Measurements from ENCODE around the gene SGSH. TPM values are rescaled to one million over a fixed set of nuclear protein-coding genes. Genes with fewer than 3 reads are reported as not detected.

Gene SGSH
- total RNA-seq = 3.4 and 13.9 TPM in 2 replicates

DNA sequence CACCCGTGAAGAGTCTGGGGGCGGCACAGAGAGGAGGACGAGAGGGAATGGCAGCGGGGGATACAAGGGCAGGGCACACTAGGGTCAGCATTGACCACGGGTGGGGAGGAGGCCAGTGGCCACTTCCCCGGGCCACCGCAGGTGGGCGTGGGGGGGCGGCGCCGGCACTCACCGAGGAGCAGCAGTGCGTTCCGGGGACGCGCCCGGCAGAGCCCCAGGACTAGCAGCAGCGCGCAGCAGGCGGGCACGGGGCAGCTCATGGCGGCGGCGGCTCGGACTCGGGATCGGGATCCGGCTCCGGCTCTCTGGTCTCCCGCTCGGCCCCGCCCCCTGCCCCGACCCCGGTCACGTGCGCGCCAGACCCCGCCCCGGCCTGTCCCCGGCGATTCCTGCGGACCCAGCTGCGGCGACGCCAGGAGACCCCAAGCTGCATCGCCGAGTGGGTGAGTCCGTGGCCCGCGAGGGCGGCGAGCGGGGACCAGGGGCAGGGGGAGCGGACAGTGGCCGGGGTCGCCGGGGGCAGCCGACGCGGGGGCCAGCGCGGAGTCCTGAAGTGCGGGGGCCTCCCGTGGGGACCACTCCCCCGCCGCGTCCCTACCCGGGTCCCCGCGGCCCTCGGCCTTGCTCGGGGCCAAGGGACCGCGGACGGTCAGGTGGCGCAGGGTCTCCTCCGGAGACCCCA lies at the start of gene SGSH, which contains the start of gene SLC26A11:
Gene SGSH, minus strand, starts transcription at position 280 of the 682 bp plus-strand sequence. Its CDS starts 20 bp downstream, at position 260.
Gene SLC26A11, plus strand, starts transcription at position 374 of the 682 bp plus-strand sequence. CDS start 1,134 bp downstream, outside the sequence.

DNA sequence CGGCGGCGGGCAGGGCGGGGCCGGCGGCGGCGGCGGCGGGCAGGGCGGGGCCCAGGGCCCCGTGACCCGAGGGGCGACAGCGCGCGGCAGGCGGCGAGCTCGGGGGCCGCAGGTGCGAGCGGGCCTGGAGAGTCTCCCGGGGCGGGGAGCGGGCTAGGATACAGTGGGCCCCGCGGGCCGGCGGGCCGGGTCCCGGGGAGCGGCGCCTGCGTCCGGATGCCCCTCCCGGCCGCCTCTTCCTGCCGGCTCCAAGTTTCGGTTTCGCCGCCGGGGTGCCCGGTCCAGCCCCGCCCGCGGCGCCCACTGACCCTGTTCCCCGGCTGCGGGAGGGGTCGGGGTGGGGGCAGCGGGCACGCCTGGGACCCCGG lies 40.6 kb upstream of the SGSH start, which contains the start of gene RNF213:
Gene RNF213, plus strand, starts transcription at position 62 of the 368 bp plus-strand sequence. CDS start 2,830 bp downstream, outside the sequence.

DNA sequence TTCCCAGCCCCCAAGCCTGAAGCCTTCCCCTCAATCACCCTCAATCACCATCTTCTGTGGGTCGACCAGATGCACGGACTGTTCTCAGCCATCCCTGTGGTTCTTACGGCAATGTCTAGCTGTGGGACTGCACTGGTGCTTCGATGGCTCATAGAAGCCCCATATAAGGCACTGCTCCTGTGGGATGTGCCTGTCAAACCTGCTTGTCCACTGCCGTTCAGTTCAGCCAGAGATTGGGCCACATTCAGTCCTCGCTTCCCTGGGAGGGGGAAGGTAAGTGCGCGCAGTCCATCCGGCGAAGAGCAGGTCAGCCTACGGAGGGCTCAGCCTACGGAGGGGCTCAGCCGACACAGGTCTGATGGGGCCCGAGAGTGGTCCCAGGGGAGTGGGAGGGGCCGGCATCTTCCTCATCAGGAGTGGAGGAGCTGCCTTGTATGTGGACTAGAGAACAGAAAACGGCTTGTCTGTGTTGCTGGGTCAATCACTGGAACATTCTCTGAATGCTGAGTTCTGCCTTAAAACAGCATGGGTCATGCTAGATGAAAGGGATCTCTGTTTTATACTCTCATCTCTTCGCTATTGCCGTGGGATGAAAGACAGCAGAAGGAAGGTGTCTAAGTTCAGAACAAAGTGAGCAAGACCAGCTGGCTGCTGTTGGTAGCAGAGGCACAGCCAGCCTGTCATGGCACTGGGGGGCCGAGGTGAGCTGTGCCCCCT lies 50.2 kb downstream of the SGSH start, which contains the start of gene CARD14:
Gene CARD14, plus strand, starts transcription at position 247 of the 717 bp plus-strand sequence. CDS start 11,409 bp downstream, outside the sequence.

Other genes with a start within 250 kb of the SGSH start
- 18.1 and 80.1 TPM in 2 replicates for gene TBC1D16, start 184.5 kb downstream of the SGSH start, total RNA-seq
- gene CCDC40, start 183.7 kb downstream of the SGSH start, total RNA-seq = 0.68 and 2.3 TPM in 2 replicates
- gene GAA, start 118.8 kb downstream of the SGSH start, total RNA-seq = 16.7 and 131 TPM in 2 replicates
- 82.4 and 186 TPM in 2 replicates for gene EIF4A3, start 73.2 kb downstream of the SGSH start, total RNA-seq
- 1.0 and 10.9 TPM in 2 replicates for gene CARD14, start 50.3 kb downstream of the SGSH start, total RNA-seq
- 2.4 and 3.8 TPM in 2 replicates for gene SLC26A11, start 94 bp upstream of the SGSH start, total RNA-seq
- gene RNF213, start 40.5 kb upstream of the SGSH start, total RNA-seq = 47.5 and 159 TPM in 2 replicates
- 16.1 and 16.8 TPM in 2 replicates for gene ENDOV, start 194.8 kb upstream of the SGSH start, total RNA-seq